VCaP (cell line): Measurements from ENCODE around the gene APLF.

ENCODE experiments used
- H3K27ac ChIP-seq: fragments of 450-650 bp; 2 replicates; pipeline ENCODE4 v1.5.1; 2017
- TF ChIP-seq, protein P1 (sequence below): fragments of 450-650 bp; conservative IDR thresholded peaks from 2 replicates; pipeline ENCODE4 v1.5.1; 2017; ENCODE audit warnings: mild to moderate bottlenecking, moderate library complexity

Gene APLF

DNA sequence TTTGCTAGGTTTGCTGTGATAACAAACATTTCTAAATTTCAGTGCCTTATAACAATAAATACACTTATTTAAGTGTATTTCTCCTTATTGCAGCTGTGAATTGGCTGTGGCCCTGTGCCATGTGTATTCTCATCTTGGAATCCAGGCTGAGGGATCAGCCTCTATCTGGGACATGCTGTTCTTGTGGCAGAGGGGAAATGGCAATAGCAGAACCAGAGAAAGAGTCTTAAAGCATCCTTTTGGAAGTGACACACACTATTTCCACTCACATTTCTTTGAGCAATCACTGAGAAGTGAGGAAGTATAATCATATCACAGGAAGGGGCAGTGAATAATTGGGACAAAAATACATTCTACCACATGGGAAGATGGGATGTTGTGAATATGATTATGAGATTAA lies 109.8 kb downstream of the APLF start:
- no peak overlapping the region for H3K27ac ChIP-seq
- TF ChIP-seq, protein P1, sequence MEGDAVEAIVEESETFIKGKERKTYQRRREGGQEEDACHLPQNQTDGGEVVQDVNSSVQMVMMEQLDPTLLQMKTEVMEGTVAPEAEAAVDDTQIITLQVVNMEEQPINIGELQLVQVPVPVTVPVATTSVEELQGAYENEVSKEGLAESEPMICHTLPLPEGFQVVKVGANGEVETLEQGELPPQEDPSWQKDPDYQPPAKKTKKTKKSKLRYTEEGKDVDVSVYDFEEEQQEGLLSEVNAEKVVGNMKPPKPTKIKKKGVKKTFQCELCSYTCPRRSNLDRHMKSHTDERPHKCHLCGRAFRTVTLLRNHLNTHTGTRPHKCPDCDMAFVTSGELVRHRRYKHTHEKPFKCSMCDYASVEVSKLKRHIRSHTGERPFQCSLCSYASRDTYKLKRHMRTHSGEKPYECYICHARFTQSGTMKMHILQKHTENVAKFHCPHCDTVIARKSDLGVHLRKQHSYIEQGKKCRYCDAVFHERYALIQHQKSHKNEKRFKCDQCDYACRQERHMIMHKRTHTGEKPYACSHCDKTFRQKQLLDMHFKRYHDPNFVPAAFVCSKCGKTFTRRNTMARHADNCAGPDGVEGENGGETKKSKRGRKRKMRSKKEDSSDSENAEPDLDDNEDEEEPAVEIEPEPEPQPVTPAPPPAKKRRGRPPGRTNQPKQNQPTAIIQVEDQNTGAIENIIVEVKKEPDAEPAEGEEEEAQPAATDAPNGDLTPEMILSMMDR: no peak

DNA sequence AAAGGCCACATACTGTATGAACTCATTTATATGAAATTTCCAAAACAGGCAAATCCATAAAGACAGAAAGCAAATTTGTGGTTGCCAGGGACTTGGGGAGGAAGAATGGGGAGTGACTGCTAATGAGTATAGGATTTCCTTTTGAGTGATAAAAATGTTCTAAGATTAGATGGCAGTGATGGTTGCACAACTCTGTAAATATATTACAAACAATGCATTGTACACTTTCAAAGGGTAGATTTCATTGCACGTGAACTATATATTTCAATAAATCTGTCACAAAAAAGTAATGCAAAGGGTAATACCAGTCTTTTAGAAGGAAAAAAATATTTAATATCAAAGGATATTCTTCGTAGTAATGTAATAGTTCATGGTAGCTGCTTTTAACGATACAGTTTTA lies 112.3 kb downstream of the APLF start:
- no peak overlapping the region for H3K27ac ChIP-seq
- TF ChIP-seq, protein P1: no peak

DNA sequence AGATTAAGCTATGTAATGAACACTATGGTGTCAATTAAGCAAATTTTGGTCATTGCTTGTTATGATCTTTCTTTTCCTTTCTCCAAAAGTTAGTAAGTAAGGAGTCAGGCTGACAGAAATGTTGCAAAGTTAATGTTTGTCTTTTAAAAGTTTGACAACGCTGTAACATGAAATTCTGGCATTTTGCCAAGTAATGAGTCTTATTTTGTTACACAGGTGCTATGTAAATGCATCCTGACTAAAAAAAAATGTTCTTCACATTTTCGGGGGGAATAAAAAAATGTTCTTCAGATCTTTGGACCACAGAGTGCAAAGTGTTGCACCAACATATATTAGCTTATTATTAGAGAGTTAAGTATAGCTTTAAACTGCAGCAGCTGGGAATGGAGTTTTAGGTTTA lies 121.2 kb downstream of the APLF start:
- TF ChIP-seq, protein P1: no peak
- H3K27ac ChIP-seq: no peak overlapping the region

DNA sequence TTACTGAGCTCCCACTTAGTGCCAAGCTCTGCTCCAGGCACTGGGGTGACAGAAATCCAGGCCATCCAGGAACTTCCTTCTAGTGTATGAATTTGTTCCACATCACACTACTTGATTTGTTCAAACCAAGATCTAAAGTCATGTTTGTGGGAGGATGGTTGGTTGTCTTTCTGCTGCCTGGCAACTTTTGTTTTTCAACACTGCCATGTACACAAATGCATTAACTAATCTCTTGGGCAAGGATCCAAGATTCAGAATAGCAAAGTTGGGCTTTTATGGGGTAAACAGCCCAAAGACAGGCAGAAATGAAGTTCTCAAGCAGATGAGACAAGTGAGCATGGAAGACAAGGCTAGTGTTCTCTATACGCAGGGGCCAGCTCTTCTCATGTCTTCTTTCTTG lies 122.6 kb downstream of the APLF start:
- H3K27ac ChIP-seq: no peak overlapping the region
- TF ChIP-seq, protein P1: no peak

DNA sequence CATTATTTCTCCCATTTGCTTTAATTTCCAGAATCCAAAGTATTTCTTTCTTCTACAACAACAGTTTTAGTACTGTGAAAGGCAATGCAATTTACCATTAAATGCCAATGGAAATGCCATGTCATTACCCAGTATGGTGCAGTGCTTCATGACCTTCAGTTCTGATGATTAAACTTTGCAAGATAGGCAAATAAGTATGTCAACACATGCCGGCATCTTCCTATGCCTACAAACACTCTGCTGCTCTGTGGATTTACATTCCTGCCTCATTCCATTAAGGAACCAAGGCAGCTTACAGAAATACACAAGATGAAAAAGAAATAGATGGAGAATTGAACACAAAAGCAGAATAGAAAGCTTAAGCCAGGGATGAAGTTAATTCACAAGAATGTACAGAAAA lies 123.3 kb downstream of the APLF start:
- TF ChIP-seq, protein P1: no peak
- no peak overlapping the region for H3K27ac ChIP-seq

DNA sequence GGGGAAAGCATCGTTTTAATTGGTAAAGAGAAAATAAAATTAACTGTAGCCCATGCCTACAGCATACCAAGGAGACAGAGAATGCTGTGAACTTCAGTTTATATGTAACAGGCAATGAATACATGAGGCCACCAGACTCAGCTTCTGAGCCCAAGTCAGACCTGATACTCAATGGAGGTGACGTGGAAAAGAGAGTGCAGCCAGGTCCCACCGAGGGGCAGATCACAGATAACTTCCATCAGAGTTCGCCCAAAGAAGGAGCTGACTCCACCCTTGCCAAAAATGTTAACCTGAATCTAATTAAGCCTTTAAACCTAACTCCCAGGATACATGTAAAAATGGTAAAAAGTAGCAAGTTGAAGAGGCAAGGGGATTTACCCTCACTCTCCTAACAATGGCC lies 123.8 kb downstream of the APLF start:
- TF ChIP-seq, protein P1: no peak
- no peak overlapping the region for H3K27ac ChIP-seq

DNA sequence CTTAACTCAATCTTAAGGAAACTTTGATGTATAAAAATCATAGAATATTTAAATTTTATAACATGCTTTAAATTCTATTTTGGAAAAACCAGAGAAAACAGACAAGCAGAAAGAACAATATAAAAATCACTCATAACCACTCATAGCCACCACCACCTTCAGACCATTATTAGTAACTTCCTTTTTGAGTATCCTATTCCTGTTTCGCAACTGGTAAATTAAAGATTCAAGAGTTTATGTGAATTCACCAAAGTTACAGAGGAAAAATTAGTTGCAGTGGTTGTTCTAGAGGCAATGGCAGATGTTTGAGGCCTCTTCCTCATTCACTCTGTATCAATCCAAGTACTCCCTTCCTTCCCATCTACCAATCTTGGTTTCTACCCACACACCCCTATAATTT lies 126.7 kb downstream of the APLF start:
- TF ChIP-seq, protein P1: no peak

More for the DNA sequence above, 126.7 kb downstream of the APLF start:
- peak overlapping the region; percentile 52 for H3K27ac ChIP-seq
